HG03575 (cell line): ENCODE measurements around the gene KCTD15.

Experiments used
- ATAC-seq: cut with Tn5 transposase; IDR thresholded peaks from one replicate; pipeline ENCODE4 v1.9.1; 2021; ENCODE audit not compliant: unreplicated experiment, insufficient number of reproducible peaks, low FRiP score; ENCODE audit errors: extremely low read depth

KCTD15 gene

DNA sequence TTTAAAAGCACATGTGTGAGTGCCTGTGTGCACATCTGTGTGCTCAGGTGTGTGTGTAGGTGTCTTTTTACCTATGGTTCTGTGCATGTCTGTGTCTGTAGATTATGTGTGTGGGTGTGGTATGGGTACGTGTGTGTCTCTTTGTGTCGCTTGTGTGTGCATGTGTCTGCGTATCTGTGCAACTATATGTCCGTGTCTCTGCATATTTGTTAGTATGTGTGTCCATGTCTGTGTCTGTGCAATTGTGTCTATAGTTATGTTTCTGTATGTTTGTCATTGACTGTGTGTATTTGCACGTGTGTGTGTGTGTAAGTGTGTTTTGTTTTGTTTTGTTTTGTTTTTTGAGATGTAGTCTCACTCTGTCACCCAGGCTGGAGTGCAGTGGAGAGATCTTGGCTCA lies 7.3 kb upstream of the KCTD15 start:
- no peak for ATAC-seq

DNA sequence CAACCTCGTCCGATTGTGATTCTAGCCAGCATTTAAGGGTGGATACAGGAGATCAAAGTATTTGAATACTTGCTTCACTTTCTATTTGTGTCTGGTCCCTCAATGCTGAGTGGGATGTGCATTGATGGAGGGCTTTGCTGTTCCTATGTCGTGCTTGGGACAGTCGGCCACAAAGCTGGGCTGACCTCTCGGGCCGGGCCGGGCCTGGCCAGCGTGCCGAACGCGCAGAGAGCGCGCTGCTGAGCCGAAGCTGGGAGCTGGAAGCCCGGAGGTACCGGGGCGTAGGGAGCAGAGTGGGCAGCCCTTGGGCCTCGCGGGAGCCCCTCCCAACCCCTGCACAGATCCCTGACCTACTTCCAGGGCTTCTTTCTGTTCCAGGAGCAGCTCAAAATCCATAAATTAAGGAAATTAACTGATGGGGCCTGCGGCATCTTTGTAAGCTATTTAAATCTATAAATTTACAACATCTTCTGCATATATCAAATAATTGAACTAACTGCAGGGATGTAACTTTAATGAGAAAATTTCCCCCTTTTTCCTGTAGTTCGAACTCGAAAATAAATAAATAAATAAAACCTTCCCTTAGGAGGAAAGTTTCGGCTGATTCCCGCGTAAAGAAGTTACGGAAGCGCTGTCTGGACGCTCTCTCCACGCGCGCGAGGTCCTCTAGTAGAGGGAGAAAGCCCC lies 1.8 kb upstream of the KCTD15 start:
- no peak for ATAC-seq

DNA sequence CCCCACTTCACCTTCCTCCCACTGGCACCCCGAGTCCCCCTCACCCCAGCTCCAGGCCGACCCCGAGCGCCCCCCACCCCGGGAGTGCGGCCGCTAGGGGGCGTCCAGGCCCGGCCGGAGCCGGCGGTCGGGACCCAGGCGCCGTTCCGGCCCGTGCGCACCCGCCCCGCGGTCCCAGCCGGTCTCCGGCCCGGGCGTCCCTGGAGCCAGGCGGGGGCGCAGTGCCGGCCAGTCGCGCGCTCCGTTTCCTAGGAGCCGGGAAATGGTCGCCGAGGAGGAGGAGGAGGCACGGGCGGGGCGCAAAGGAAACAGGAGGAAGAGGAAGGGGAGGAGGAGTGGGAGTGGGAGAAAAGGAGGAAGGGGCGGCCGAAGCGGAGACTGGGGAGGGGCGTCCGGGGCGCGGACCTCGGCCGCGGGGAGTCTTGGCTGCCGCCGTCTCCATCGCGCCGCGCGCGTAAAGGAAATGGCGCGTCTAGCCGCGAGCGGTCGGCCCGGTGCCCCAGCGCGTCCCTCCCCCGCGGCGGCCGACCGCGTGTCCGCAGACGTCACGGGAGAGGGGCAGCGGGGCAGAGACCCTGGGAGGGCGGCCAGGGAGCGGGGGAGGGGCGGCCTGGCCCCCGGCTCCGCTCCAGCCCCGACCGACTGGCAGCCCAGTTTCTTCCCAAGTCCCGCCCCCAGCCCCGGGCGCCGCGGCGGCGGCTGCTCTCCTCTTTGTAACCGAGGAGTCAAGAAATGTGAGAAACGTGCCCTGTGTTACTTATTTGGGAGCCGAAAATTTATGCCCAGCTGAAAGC lies 1.1 kb upstream of the KCTD15 start:
- no peak for ATAC-seq

DNA sequence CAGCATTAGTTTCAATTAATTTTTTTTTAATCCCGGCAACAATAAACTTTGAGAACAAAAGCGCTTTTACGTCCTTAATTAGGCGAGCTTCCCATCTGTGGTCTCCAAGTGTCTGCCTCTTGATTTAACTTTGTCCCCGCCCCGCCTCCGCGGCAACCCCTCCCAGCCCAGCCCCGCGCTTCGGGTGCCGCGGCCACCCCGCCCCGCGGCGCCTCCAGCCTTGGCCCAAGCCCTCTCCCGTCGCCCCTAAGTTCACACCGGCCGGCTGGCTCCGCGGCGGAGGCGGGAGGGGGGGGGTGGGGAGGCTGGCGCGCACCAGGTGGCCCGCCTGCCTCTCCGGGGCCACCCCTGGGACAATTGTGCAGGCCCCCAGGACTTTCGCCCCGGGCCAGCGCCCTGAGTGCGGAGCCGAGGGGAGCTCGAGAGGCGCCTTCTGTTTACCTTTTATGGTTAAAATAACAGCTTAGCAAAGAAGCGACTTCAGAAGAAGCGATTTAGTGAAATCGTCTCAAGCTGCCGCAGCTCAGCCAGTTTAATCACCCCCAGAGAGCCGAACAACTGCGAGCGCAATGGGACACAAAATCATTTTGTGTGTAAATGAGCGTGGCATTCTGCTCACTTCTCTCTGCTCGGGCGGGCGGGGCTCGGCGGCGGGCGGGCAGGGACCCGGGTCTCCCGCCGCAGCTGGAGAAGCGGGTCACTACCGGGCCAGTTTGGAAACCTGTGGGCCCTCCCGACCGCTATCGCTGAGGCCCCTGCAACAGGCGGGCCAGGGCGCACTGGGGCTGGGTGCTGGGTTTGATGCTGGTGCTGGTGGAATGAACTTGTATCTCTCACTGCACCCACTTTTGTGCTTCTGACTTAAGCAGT lies 1.4 kb downstream of the KCTD15 start:
- ATAC-seq = no peak

DNA sequence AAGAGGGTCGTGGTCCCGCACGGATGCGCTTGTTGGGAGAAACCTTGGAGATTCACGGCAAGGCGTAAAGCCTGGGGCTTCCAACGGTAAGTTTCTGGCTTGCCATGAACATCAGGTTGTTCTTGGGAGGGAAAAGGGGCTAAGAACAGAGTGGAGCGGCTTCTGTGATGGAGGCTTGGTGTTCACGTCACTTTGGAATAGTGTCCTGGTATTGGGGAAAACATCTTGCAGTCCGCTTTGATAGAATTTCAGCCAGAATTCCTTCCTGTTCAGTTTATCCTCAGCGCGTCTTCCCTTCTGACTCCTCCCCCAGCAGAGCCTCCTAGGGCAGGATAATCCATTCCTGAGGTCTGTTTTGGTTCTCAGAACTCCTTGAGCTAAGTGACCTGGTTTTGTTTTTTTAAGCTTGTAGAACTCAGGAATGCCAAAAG lies 2.0 kb downstream of the KCTD15 start:
- ATAC-seq = no peak

DNA sequence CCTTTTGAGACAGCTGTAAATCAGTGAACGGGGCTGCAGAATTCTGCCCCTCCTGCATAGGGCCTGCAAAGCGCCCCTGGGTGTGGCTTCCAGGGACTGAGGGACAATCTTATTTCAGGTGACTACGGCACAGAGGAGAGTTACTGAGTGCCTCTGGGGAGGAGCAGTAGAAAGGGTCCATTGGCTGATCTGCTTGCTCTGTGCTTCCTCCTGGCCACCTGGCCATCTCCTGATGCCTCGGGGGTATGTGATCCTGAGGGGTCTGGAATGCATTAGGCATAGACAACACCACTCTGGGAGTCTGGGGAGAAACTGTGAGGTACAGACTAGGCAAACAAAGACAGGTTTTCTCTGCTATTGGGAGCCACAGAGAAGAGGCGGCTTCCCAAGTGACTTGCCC lies 2.8 kb downstream of the KCTD15 start:
- ATAC-seq = no peak

DNA sequence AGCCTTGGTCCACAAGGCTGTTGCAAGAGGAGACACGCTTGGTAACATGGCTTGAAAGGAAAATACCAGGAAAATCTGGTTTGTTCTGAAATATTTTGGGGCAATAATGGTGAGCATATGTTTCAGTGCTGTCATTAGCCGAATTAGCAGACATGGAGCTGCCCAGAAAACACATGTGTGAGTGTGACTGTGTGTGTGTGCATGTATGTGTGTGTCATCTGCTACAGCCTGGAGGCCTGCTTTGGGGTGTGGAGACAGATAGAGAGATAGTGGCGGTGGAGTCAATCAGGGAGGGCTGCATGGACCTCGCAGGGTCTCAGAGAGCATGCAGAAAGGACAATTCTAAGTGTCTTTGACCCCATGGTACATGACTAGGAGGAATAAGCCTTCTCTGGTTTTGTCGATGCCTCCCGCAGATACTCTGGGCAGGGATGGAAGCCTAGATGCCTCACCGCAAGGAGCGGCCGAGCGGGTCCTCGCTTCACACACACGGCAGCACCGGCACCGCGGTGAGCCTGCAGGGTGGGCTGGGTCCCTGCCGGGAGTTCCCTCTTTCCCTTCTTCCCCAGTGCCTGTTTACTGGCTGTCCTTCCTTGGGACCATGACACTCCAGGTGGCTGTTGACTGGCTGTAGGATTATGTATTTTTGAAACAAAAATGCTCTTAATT lies 3.5 kb downstream of the KCTD15 start:
- ATAC-seq = no peak

DNA sequence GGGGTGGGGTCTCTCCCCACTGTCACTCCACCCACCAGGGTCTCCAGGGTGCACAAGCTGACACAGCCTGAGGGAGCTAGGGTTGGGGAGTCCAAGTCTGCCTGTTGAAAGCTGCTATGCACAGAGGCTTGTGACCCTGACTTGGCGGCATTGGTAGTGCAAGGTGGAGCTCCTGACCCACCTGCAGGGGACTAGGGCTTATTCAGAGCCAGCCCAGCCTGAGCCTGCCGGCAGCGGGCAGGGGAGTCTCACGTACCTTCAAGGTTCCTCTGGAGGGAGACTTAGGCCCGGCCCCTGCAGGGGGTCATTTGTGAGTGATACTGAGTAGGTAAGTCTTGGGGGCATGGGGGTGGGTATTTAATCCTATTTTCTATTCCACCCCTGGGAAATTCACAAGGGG lies 4.7 kb downstream of the KCTD15 start:
- ATAC-seq = no peak

DNA sequence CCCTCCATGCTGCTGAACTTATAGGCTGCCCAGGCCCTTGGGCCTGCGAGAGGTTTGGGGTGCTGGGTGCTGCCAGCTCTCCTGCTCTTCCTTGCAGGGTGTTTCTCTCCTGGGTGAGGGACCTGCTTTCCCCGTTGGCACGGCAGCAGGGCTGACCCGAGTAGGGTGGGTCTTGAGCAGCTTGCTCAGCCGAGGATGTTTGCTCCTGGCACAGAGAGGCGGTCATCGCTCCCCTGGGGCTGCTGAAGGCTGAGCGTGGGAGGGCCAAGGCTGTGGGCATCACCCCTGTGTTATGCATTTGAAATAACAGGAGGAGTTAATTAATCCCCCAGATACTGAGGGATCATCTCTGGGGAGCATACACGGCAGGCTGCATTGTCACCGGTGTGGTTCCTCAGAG lies 5.3 kb downstream of the KCTD15 start:
- ATAC-seq = no peak

DNA sequence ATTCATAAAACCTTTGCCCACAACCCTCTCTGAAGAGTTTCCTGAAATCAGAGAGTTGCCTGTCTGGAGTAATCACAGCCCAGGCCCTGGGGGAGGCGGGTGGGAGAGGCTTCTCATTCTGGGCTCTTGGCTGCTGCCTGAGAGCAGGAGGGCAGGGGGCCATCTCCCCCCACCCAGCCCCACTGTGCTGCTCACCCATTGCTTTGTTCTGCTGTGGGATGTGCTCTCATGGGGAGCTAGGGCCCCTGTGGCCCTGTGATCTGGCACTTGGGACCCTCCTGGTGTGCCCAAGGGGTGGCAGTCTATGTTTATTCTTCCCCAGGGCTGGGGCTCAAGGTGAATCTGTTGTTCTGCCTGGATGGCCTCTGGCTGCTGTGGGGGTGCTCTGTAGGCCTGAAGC lies 6.1 kb downstream of the KCTD15 start:
- no peak for ATAC-seq

DNA sequence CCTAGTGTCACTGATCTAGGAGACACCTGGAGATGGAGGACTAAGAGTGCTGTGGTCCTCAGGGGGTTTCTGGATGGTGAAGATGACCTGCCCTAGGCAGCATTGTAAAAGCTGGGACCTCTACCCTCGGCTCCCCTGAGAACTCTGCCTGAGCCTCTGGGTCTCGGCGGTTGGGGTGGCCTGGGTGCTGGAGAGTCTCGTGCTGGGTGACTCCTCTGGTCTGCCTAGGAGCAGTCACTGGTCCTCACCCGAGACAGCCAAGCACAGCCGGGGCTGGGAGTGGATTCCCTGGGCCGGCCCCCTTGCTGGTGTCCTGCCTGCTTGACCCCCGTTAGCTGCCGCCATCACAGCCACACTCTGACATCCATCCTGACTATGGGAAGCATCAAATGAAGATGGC lies 6.7 kb downstream of the KCTD15 start:
- no peak for ATAC-seq

DNA sequence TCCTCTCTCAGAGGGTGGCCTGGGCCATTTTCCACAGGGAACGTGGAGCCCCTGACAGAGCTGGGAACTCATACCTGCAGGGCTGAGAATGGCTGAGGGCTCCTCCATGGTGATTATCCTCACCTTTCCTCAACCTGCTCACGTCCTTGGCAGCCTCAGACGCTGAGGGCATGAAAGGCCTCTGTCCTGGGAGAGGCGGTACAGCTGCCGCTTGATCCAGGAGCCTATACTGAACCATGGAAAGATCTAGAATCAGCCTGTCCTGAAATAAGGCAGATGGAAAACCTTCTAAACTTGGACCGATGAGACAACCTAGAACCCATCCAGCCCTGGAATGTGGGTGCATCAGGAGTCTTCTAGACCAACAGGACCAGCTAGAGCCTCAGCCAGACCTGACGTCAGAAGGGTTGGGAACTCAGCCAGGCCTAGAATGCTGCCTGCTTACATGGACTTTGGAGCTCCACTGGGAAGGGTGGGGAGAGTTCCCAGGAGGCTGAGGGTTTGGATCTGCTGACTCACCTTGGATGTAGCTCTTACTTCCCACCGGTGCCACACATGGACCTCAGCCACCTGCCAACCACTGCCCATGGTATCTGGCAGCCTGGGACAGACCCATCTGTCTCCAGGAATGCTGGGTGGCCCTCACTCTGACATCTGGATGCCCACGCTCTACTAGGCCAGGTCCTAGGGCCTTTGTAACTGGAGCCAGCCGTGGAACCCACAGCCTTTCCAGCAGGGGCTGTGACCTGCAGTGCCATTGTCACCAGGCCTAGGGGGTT lies 7.5 kb downstream of the KCTD15 start:
- ATAC-seq = no peak

DNA sequence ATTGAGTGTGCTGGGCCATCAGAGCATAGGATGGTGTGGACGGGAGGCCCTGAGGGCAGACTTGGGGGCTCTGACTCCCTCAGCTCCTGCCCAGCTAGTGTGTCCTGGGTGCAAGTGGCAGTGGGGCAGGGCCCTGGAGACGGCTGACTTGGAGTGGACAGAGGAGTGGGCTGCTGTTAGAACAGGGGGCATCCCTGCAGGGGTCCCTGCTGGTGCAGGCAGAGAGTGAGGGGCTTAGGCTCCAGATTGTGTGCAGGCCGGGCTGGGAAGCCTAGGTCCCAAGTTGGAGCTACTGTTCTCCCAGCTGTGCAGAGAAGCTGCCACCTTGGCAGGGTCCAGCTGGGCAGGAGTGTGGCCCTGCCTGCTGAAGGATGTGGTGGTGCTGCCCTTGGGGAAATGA lies 8.6 kb downstream of the KCTD15 start:
- no peak for ATAC-seq

DNA sequence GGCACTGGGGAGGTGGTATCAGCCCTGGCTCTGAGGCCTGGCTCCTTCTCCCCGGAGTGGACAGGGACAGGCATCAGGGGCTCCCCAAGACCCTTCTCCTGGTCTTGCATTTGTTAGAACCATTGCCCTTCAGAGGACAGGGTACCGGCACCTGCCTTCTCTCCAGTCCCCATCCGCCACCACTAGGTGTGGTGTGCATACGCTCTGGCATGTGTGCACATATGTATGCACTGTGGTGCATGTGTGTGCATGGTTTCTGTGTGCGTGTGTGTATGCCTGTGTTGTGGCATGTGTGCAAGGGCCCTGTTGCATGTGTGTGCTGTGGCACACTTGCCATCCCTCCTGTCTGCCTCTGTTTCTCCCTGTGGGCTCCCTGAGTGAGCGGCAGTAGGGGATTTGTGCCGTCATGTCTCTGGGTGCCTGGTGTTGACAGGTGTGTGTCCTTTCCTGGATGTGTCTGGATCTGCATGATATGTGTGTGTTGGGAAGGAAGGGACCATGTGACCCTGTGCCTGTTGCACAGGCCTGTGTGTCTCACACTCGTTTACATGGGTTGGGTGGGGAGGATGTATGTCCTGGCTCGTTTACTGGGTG lies 9.3 kb downstream of the KCTD15 start:
- ATAC-seq = no peak

DNA sequence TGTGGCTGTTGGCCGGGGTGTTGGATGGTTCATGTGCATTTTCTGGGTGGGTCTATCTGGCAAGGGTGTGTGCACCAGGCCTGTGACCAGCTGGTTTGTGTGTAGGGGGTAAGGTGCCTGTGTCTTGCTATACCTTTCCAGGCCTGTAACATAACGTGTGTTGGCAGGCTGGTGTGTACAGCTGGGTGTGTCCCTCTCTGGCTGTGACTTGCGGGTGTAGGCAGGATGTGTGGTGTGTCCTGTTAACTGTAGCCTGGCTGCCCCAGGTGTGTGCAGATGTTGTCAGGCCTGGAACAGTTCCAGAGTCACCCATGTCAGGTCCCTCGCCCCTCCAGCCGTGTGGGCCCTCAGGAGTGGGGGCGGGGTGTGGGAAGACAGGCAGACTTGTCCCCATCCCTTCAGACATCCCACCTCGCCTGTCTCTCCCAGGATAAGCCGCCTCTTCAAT lies 9.8 kb downstream of the KCTD15 start:
- ATAC-seq = no peak

DNA sequence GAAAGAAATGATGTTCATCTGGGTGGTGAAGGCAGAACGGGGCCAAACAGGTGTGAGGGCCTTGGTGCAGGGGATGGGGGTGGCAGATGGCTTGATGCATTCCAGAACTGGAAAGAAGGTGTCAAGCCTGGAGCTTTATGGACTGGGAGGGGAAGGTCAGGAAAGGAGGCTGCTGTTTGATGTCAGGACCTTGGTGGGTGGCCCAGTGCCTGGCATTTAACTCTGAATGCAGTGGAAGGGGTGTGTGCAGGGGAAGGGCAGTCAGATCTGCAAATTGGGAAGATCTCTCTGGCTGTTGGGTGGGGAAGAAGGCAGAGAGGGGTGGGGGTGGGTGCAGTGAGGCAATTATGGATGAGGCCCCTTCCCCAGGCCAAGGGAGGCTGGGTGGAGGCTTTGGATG lies 11.7 kb downstream of the KCTD15 start:
- ATAC-seq = no peak

DNA sequence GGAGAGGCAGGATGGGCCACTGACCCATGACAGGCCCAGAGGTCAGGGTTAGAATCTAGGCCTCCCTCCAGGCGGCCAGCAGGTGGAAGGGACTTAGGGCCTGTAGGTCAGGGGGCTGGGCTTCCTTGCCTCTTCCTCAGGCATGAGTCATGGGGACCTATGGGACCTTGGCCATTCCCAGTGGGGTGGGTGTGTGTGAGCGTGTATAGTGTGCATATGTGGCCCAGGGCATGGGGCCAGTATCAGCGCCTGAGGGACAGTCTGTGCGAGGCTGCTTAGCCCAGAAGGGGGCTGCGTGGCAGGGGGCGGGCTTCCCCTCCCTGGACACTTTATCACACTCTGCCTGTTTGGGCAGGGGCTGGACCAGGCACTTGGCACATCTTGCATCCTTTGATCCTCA lies 13.3 kb downstream of the KCTD15 start:
- no peak for ATAC-seq

DNA sequence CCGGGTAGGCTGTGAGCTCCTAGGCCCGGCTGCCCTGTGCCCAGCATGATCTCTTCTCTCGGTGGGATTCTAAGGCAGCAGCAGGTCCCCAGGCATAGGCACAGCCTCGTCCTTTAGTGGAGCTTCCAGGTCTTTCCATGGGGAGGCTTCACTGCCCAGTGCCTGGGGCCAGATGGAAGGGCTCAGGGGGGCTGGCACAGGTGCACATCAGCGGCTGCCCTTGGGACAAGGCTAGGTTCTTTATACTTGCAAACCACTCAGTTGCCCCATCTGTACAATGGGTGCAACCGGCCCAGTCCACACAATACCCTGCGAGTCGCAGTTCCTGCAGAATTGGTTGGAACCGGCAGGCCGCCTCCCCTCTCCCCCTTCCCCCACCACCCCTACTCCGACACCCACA lies 14.2 kb downstream of the KCTD15 start:
- ATAC-seq = no peak
